Retinal pigment epithelial cell (primary cell): ENCODE results near the gene DACT3.

Experiments
- DNase-seq: peaks from one replicate; pipeline ENCODE4 v3.0.0-alpha.2; 2010; ENCODE audit warnings: low read depth
- H3K4me3 ChIP-seq: 2 replicates; pipeline ENCODE4 v1.5.1; 2011; ENCODE audit warnings: mild to moderate bottlenecking, low read length, control low read depth, moderate library complexity
- CTCF ChIP-seq: conservative IDR thresholded peaks from 2 replicates; pipeline ENCODE4 v1.5.1; 2011; ENCODE audit warnings: low read depth, low read length, control low read depth, inconsistent platforms

Gene DACT3

DNA sequence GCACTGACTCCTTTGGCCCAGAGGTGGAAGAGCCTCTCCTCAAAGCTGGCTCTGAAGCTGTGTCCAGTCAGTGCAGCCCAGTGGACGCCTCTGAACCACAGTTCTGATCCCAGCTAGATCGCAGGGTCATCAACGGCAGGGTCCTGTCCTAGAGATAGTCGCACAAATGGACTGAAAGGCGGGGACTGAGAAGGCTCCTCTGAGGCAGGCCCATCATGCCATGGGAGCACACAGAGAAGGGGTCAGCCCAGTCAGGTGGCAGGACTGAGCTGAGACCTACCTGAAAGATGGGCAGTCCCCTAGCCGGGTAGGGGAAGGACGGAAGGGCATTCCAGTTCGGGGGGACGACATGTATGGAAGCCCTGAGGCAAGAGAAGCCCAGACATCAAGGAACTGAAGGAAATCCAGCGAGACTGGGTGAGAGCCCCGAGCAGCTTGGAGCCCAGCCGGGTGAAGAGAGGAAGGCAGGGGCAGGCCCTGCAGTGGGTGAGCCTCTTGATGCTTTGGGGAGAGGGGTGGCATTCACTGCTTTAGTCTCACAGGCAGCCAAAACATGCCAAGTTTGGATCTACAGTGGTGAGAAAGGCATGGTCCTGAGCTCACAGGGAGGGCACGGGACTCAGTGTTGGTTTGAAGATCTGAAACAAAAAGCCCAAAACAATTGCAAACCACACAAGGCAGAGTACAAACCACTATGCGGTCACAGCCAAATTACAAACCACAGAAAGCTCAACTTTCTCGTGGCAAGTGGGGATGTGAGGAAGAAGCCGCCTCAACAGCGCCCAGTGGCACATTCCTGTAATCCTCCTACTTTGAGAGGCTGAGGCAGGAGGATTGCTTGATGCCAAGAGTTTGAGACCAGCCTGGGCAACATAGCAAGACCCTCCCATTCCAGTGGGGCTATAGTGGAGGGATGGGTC is 49.9 kb downstream of the DACT3 start:
- no peak for TF ChIP-seq CTCF
- DNase-seq = no peak
- no peak overlapping the region for H3K4me3 ChIP-seq

GRCh38 chr19:46610413-46610775 is 50.6 kb downstream of the DACT3 start:
- no peak for TF ChIP-seq CTCF
- no peak for DNase-seq
- H3K4me3 ChIP-seq = no peak overlapping the region

DNA sequence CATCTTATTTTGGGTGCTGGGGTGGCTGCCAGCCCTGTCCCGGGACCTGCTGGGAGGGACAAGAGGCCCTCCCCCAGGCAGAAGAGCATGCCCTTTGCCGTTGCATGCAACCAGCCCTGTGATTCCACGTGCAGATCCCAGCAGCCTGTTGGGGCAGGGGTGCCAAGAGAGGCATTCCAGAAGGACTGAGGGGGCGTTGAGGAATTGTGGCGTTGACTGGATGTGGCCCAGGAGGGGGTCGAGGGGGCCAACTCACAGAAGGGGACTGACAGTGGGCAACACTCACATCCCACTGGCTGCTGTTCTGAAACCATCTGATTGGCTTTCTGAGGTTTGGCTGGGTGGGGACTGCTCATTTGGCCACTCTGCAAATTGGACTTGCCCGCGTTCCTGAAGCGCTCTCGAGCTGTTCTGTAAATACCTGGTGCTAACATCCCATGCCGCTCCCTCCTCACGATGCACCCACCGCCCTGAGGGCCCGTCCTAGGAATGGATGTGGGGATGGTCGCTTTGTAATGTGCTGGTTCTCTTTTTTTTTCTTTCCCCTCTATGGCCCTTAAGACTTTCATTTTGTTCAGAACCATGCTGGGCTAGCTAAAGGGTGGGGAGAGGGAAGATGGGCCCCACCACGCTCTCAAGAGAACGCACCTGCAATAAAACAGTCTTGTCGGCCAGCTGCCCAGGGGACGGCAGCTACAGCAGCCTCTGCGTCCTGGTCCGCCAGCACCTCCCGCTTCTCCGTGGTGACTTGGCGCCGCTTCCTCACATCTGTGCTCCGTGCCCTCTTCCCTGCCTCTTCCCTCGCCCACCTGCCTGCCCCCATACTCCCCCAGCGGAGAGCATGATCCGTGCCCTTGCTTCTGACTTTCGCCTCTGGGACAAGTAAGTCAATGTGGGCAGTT is 51.2 kb downstream of the DACT3 start:
- no peak overlapping the region for H3K4me3 ChIP-seq
- DNase-seq = no peak
- TF ChIP-seq CTCF = no peak

GRCh38 chr19:46608581-46609345 is 52.2 kb downstream of the DACT3 start:
- TF ChIP-seq CTCF = no peak
- no peak overlapping the region for H3K4me3 ChIP-seq
- DNase-seq = no peak

DNA sequence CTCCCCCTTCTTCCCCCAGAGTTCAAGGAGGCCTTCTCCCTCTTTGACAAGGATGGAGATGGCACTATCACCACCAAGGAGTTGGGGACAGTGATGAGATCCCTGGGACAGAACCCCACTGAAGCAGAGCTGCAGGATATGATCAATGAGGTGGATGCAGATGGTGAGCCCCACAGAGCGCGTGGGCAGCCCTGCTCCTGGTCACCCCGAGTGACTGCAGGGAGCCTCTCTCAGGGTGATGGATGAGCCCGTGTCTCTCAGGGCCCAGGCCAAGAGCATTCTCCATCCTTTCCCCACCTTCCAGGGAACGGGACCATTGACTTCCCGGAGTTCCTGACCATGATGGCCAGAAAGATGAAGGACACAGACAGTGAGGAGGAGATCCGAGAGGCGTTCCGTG is 52.8 kb downstream of the DACT3 start:
- no peak for DNase-seq
- no peak overlapping the region for H3K4me3 ChIP-seq
- TF ChIP-seq CTCF = no peak

DNA sequence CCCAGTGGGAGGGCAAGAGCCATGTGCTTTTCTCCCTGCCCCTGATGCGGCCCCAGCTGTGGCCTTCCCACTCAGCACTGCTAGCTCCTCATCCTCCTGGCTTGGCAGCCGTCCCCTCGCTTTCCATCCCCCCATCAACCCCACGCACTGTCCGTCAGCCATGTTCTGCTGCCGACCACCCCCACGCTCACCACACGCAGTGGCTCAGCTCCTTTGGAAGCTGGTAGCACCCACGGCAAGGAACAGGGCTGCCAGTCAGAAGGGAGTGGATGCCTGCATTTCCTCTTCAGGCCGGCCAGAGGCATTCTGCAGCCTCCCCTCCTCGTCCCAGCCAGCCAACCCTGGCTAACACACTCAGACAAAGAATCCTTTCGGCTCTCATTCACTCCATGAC is 53.5 kb downstream of the DACT3 start:
- no peak for TF ChIP-seq CTCF
- no peak overlapping the region for H3K4me3 ChIP-seq
- no peak for DNase-seq
